Stomach (tissue), 9 donors: ENCODE measurements around the gene CFAP206. TPM values are rescaled to one million over a fixed set of nuclear protein-coding genes. Genes with fewer than 3 reads are reported as not detected.

ENCODE experiments used
- DNase-seq, 2 donors: peaks; one replicate each; pipeline versions ENCODE4 v3.0.0 to v3.0.0-alpha.2; 2013 to 2019
- H3K27ac ChIP-seq, 5 donors: fragments of 200-600 bp in 4 of 5; sonication (generic) in 4 of 5; one replicate each; pipeline ENCODE4 v1.5.1; 2013 to 2019; ENCODE audit warnings: mild to moderate bottlenecking in 1 of 5, moderate library complexity in 1 of 5
- H3K27me3 ChIP-seq, 3 donors: fragments of 200-600 bp; sonication (generic); one replicate each; pipeline ENCODE4 v1.5.1; 2017 to 2019; ENCODE audit warnings: mixed run types in 1 of 3
- H3K36me3 ChIP-seq, 4 donors: fragments of 200-600 bp; sonication (generic); 1 replicate in 3 of 4; 2 replicates in 1 of 4; pipeline ENCODE4 v1.5.1; 2016 to 2019
- H3K4me1 ChIP-seq, 4 donors: fragments of 200-600 bp; sonication (generic); one replicate each; pipeline ENCODE4 v1.5.1; 2016 to 2019
- H3K4me3 ChIP-seq, 4 donors: fragments of 200-600 bp; sonication (generic) in 3 of 4; one replicate each; pipeline ENCODE4 v1.5.1; 2016 to 2019; ENCODE audit warnings: mild to moderate bottlenecking in 1 of 4
- H3K9me3 ChIP-seq, 4 donors: fragments of 200-600 bp; sonication (generic); one replicate each; pipeline ENCODE4 v1.5.1; 2016 to 2019
- CTCF ChIP-seq, 7 experiments: fragments of 450-650 bp in 4 of 7; fragments of 200-600 bp in 3 of 7; sonication (generic) in 3 of 7; IDR thresholded peaks; one replicate each; pipeline ENCODE4 v1.5.1; 2016 to 2019; ENCODE audit warnings: antibody characterized with exemption in 7 of 7, control low read depth in 2 of 7, mild to moderate bottlenecking in 1 of 7
- EP300 ChIP-seq: sonication (generic); formaldehyde crosslinking; IDR thresholded peaks from one replicate; pipeline ENCODE4 v1.6.1; 2017; ENCODE audit warnings: antibody characterized with exemption
- POLR2A ChIP-seq, 4 donors: fragments of 450-650 bp; IDR thresholded peaks; one replicate each; pipeline ENCODE4 v1.6.1; 2016; ENCODE audit warnings: antibody characterized with exemption in 4 of 4, control low read depth in 2 of 4, mild to moderate bottlenecking in 1 of 4, moderate library complexity in 1 of 4
- POLR2AphosphoS5 ChIP-seq, 3 donors: sonication (generic); formaldehyde crosslinking; IDR thresholded peaks; one replicate each; pipeline ENCODE4 v1.6.1; 2016; ENCODE audit warnings: antibody characterized with exemption in 3 of 3
- WGBS, 5 donors: extraction: QIAGEN DNeasy Blood & Tissue Kit in 3 of 5; methylation state at CpG; one replicate each; pipeline versions ENCODE4 v1.1.5 to v1.1.7; 2013 to 2018; 5-methylcytosine and 5-hydroxymethylcytosine counted together
- intact Hi-C: fragments of 100-400 bp; cut with DNase I; formaldehyde crosslinking; loops from one replicate; pipeline ENCODE4 v1.15.1; 2023; ENCODE audit warnings: low total_unique reads
- polyA plus RNA-seq, 3 donors: library from polyadenylated mRNA; stranded (reverse); fragments of 200-250 nt; gene quantifications; one replicate each; pipeline ENCODE4 v1.2.3, GENCODE V29; 2013
- total RNA-seq, 5 donors: library from RNA; depleted of rRNA; stranded (reverse); fragments of >200 nt; gene quantifications; one replicate each; pipeline versions ENCODE4 v1.1.0 to v1.2.3, GENCODE V29; 2014 to 2016
- donor health status: healthy with polysubstance abuse.
- donor health status: Bipolar disorder and iron deficiency.
- donor health status: healthy.

The CFAP206 gene
- total and polyA plus RNA-seq, 8 donors: 0.08 to 0.18 TPM; not detected in 6

DNA sequence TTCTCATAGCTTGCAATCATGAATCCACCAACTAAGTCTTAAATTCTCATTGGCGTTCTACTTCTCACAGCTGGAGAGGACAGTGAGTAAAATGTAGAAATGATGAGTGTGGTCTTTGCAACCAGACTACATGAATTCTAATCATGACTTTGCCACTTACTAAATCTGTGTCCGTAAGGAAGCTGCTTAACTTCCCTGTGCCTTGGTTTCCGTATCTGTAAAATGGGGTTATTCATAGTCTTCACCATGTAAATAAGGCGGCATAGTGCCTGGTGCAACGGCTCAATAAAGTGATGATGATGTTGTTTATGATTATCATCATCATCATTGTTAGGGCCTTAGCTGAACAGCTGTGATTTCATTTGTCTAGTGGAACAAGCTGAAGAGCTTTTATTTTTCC, 12.6 kb downstream of the CFAP206 start:
- TF ChIP-seq CTCF (IDR thresholded peaks at IDR 0.05) (no peak), POLR2A (IDR thresholded peaks at IDR 0.05) (no peak), POLR2AphosphoS5 (IDR thresholded peaks at IDR 0.05) (no peak), EP300 (no peak)
- DNase-seq: no peak
- H3K27me3 ChIP-seq: no peaks in the 10 kb centered on the region
- 93 to 96% (median 93%) methylated on average over 5 of the region's 5 CpGs for WGBS, 5 donors
- no peak overlapping the region for H3K27ac ChIP-seq
- no peaks in the 10 kb centered on the region for H3K4me1 ChIP-seq
- intact Hi-C loops: no loop called here
- H3K4me3 ChIP-seq: no peak overlapping the region
- H3K36me3 ChIP-seq: no peaks in the 10 kb centered on the region
- no peaks in the 10 kb centered on the region for H3K9me3 ChIP-seq

GRCh38 chr6:87421576-87421975, 13.8 kb downstream of the CFAP206 start:
- Histone ChIP-seq H3K4me1 (no peaks in the 10 kb centered on the region), H3K27ac (no peak overlapping the region), H3K4me3 (no peak overlapping the region), H3K9me3 (no peaks in the 10 kb centered on the region), H3K27me3 (no peaks in the 10 kb centered on the region), H3K36me3 (no peaks in the 10 kb centered on the region)
- no peak for DNase-seq
- intact Hi-C loops: no loop called here
- 33 to 55% (median 47%) methylated on average over 2 of the region's 2 CpGs for WGBS, 5 donors
- TF ChIP-seq POLR2AphosphoS5 (IDR thresholded peaks at IDR 0.05): no peak
- no peak for TF ChIP-seq CTCF (IDR thresholded peaks at IDR 0.05)
- no peak for TF ChIP-seq POLR2A (IDR thresholded peaks at IDR 0.05)
- no peak for TF ChIP-seq EP300

- H3K27ac ChIP-seq: no peak overlapping the region
- 85 to 94% (median 88%) methylated on average over 4 of the region's 4 CpGs for WGBS, 5 donors
- intact Hi-C loops: no loop called here
- no peaks in the 10 kb centered on the region for H3K4me1 ChIP-seq
- H3K4me3 ChIP-seq: no peak overlapping the region
- DNase-seq: no peak
- TF ChIP-seq POLR2A (IDR thresholded peaks at IDR 0.05): no peak
- TF ChIP-seq POLR2AphosphoS5 (IDR thresholded peaks at IDR 0.05): no peak
- TF ChIP-seq CTCF (IDR thresholded peaks at IDR 0.05): no peak
- no peaks in the 10 kb centered on the region for H3K9me3 ChIP-seq
- no peaks in the 10 kb centered on the region for H3K36me3 ChIP-seq
- no peaks in the 10 kb centered on the region for H3K27me3 ChIP-seq
Measured at GRCh38 chr6:87426789-87427188, 19.0 kb downstream of the CFAP206 start.

DNA sequence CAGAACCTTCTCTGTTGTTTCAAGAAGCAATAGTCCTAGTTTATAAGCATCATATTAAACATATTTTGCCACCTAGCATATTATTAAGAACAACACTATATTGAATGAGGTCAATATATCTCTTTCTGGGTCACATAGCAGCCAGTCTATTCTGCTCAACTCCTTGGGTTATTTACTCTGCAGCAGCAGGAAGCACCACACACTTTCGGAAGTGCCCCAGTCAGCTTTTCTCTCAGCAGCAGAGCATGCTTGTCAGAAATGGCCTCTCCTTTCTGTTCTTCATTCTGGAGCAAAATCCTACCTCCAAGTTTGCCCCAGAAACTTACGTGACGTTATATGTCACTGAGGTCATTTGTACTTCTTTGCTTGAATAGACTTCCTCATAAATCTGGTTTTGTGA, 22.7 kb downstream of the CFAP206 start:
- Histone ChIP-seq H3K36me3 (no peaks in the 10 kb centered on the region), H3K4me3 (no peak overlapping the region), H3K27ac (no peak overlapping the region), H3K4me1 (no peaks in the 10 kb centered on the region), H3K27me3 (no peaks in the 10 kb centered on the region), H3K9me3 (no peaks in the 10 kb centered on the region)
- TF ChIP-seq CTCF (IDR thresholded peaks at IDR 0.05): no peak
- TF ChIP-seq POLR2AphosphoS5 (IDR thresholded peaks at IDR 0.05): no peak
- no peak for TF ChIP-seq POLR2A (IDR thresholded peaks at IDR 0.05)
- TF ChIP-seq EP300: no peak
- DNase-seq: no peak
- intact Hi-C loops: no loop called here
- 50 to 70% (median 59%) methylated on average over 3 of the region's 3 CpGs for WGBS, 5 donors
